ENCODE measurements around the gene DHX35.
A peak's percentile ranks its signal among the peaks of the same experiment; 100 is the strongest.
"Not testable (repeated sequence)": the region's sequence is repeated elsewhere in the genome, so short reads cannot be mapped to it uniquely, and the experiment has no call there.

Gene DHX35

GRCh38 chr20:38952153-38952552 lies 10.0 kb upstream of the DHX35 start:
- no peak for TF ChIP-seq CTCF (conservative IDR thresholded peaks at IDR 0.05)
- H3K27ac ChIP-seq, result no peak overlapping the region

- H3K27ac ChIP-seq, result no peak overlapping the region
- no peak for TF ChIP-seq CTCF (conservative IDR thresholded peaks at IDR 0.05)
These were observed 8.4 kb upstream of the DHX35 start for GRCh38 chr20:38953630-38954340.

DNA sequence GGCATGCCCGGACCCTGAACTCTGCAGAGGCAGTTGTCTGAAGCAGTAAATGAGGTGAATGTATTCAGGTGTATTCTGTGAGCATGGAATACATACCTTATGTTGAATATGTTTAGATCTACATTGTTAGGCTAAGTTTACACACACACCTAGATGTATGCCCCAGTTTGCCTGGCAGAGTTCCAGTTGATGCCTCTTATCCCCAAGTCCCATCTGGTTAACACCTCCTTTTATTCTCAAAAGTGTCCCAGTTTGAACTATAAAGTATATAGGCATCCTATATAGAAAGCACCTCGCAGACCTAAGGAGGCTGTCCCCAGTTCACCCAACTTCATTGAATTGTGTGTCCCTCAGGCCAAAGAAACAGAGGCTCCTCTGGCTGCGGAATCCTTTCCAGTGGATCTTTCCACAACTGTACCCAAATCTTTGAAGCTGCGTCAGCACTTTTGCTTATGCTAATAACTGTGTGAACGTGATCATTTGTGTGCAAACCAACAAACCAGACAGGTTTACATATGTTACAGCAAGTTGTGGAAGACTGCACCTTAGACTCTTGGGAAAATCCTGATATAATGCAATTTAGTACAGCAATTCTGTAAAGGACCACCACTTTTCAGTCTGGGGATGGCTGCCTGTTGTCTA lies 4.8 kb upstream of the DHX35 start:
- no peak for TF ChIP-seq CTCF (conservative IDR thresholded peaks at IDR 0.05)
- H3K27ac ChIP-seq, result no peak overlapping the region

- no peak for TF ChIP-seq CTCF (conservative IDR thresholded peaks at IDR 0.05)
- no peak overlapping the region for H3K27ac ChIP-seq
These were observed 4.1 kb upstream of the DHX35 start for GRCh38 chr20:38957915-38958485.

- not testable (repeated sequence) for H3K27ac ChIP-seq
These were observed 1.9 kb upstream of the DHX35 start for GRCh38 chr20:38960187-38960687.

DNA sequence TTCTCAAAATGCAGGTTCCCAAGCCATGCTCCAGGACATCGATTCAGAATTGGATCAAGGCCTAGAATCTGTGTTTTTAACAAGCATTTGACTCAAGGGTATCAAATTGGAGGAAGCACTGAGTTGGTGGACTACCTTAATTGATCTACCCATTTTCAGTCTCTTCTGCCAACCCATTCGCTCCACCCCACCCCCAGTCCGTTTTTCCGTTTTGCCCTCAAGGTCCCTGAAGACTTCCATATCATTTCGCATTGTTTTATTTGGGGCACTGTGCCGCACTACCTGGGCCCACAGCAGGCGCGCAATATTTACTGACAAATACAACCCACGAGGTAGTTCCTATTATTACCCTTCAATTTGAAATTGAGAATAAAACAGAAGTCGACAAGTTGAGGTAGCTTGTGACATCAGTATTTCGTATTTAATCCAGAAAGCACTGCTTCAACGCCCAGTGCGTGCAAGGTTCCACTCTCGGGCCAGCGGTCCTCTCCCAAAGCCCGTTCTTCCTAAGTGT lies 557 bp upstream of the DHX35 start:
- peak overlapping the region; percentile 84 for H3K27ac ChIP-seq
- TF ChIP-seq CTCF (conservative IDR thresholded peaks at IDR 0.05), result no peak

DNA sequence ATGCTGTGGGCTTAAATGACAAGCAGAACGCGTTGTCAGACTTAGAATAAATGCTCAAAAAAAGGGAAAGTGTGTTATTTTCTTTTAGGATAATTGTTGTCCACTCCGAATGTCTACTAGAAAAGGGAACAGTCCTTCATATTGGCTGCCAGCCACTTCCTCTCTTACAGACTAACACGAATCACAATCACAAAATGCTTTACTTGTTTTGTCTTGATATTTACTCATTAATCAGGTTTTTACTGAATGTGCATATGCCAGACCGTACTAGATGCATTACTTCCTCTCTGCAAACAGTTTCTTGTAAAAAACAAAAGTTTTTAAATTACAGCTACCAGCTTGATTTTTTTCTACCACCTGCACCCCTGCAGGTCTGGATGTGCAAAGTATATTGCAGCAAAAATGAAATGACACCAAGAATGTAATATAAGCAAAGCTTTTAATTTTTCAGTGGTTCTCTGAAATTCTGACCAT lies 821 bp downstream of the DHX35 start:
- no peak for TF ChIP-seq CTCF (conservative IDR thresholded peaks at IDR 0.05)
- H3K27ac ChIP-seq, result peak overlapping the region; percentile 84
